Lower leg skin (tissue), 3 donors: ENCODE results near the gene ZIC1.

Source experiments
- POLR2A ChIP-seq, 2 donors: fragments of 450-650 bp; IDR thresholded peaks; one replicate each; pipeline ENCODE4 v1.6.1; 2016 to 2017; ENCODE audit warnings: antibody characterized with exemption in 2 of 2, mild to moderate bottlenecking in 1 of 2, moderate library complexity in 1 of 2
- TF ChIP-seq, protein P1 (sequence below), 3 donors: fragments of 450-650 bp; IDR thresholded peaks; one replicate each; pipeline ENCODE4 v1.5.1; 2016; ENCODE audit warnings: antibody characterized with exemption in 3 of 3, mild to moderate bottlenecking in 3 of 3, moderate library complexity in 2 of 3

DNA sequence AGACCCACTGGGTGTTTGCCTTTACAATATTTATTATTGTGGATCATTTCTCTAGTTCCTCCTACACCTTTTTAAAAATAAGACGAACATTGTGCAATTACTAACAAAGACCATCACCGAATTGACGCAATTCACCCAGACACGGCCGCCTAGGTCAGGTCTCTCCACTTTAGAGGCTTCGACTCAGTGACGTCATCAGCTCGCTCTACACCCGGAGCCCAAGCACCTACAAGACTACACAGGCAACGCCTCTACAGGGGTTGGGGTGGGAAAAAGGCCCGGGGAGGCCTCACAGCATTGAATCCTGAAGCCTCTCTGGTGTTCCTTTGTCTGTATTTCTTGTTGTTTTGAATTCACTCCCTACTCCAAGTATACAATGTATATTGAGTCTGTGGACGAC, 19.4 kb upstream of the ZIC1 start:
- TF ChIP-seq, protein P1, sequence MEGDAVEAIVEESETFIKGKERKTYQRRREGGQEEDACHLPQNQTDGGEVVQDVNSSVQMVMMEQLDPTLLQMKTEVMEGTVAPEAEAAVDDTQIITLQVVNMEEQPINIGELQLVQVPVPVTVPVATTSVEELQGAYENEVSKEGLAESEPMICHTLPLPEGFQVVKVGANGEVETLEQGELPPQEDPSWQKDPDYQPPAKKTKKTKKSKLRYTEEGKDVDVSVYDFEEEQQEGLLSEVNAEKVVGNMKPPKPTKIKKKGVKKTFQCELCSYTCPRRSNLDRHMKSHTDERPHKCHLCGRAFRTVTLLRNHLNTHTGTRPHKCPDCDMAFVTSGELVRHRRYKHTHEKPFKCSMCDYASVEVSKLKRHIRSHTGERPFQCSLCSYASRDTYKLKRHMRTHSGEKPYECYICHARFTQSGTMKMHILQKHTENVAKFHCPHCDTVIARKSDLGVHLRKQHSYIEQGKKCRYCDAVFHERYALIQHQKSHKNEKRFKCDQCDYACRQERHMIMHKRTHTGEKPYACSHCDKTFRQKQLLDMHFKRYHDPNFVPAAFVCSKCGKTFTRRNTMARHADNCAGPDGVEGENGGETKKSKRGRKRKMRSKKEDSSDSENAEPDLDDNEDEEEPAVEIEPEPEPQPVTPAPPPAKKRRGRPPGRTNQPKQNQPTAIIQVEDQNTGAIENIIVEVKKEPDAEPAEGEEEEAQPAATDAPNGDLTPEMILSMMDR (IDR thresholded peaks at IDR 0.05): no peak
- TF ChIP-seq POLR2A (IDR thresholded peaks at IDR 0.05): no peak
